K562 (cell line): ENCODE measurements around the gene CDC45.

Experiments
- BACH1 ChIP-seq: fragments of 200-800 bp; sonication (Bioruptor generic); IDR thresholded peaks from 2 replicates; pipeline ENCODE4 v1.6.1; 2016; ENCODE audit warnings: missing genetic modification characterization, missing compliant biosample characterization
- BRCA1 ChIP-seq, 2 experiments: fragments of 450-650 bp in 1 of 2; sonication (generic) in 1 of 2; formaldehyde crosslinking in 1 of 2; IDR thresholded peaks; 2 replicates each; pipeline versions ENCODE4 v1.5.0 to v1.6.1; 2017 to 2020; ENCODE audit warnings: mild to moderate bottlenecking in 1 of 2, missing genetic modification reagents in 1 of 2
- RBM25 ChIP-seq: fragments of 200-400 bp; formaldehyde crosslinking; IDR thresholded peaks from 2 replicates; pipeline ENCODE4 v1.6.1; 2018; ENCODE audit warnings: low read length, low read depth, moderate library complexity; ENCODE audit not compliant: severe bottlenecking
- SNRNP70 ChIP-seq: fragments of 200-400 bp; formaldehyde crosslinking; optimal IDR thresholded peaks from 2 replicates; pipeline ENCODE3; 2017; ENCODE audit warnings: low read depth, low read length
- ZC3H11A ChIP-seq: IDR thresholded peaks from 2 replicates; pipeline ENCODE4 v1.6.1; 2012; ENCODE audit warnings: low read depth, low read length, improper control_type of control experiment
- TF ChIP-seq, protein P1 (sequence below), 3 experiments: IDR thresholded peaks in 2 of 3; conservative IDR thresholded peaks in 1 of 3; 2 replicates each; pipeline ENCODE4 v1.5.1; 2011 to 2012; ENCODE audit warnings: low read length in 3 of 3, mild to moderate bottlenecking in 3 of 3, control low read depth in 2 of 3, improper control_type of control experiment in 1 of 3, inconsistent platforms in 1 of 3, low read depth in 1 of 3, mixed read lengths in 1 of 3, moderate library complexity in 1 of 3; ENCODE audit not compliant: insufficient read depth in 2 of 3

DNA sequence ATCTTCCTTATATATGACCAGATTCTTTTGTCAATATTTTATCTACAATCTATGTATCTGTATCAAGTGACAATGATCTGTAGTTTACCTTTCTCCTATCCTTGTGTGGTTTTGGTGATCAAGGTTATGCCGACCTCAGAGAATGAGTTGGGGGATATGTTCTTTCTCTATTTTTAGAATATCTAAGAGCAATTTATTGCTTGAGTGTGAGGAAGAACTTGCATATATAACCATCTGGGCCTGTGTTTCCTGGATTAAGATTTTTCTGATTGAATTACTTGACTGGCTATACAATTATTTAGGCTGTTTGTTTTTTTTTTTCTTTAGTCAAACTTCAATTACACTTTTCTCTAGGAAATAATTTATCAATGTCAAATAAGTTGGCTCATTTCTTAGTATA lies 18.2 kb upstream of the CDC45 start:
- TF ChIP-seq BRCA1 (IDR thresholded peaks at IDR 0.05) (no peak), BRCA1 (CRISPR knock-in tag; IDR thresholded peaks at IDR 0.05) (no peak), BACH1 (tag) (no peak), ZC3H11A (no peak), SNRNP70 (no peak), RBM25 (no peak)
- TF ChIP-seq, protein P1, sequence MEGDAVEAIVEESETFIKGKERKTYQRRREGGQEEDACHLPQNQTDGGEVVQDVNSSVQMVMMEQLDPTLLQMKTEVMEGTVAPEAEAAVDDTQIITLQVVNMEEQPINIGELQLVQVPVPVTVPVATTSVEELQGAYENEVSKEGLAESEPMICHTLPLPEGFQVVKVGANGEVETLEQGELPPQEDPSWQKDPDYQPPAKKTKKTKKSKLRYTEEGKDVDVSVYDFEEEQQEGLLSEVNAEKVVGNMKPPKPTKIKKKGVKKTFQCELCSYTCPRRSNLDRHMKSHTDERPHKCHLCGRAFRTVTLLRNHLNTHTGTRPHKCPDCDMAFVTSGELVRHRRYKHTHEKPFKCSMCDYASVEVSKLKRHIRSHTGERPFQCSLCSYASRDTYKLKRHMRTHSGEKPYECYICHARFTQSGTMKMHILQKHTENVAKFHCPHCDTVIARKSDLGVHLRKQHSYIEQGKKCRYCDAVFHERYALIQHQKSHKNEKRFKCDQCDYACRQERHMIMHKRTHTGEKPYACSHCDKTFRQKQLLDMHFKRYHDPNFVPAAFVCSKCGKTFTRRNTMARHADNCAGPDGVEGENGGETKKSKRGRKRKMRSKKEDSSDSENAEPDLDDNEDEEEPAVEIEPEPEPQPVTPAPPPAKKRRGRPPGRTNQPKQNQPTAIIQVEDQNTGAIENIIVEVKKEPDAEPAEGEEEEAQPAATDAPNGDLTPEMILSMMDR (IDR thresholded peaks at IDR 0.05 in 2 of 3, conservative IDR thresholded peaks at IDR 0.05 in 1 of 3; ENCODE audit: insufficient read depth in 2 of 3, low read depth in 1 of 3, low read length in 3 of 3) = no peak
